Loucy (cell line): Measurements from ENCODE around the gene PIEZO1.

Source experiments
- H2AFZ ChIP-seq: fragments of 200-600 bp; sonication (generic); 2 replicates; pipeline ENCODE4 v1.6.0; 2016; ENCODE audit warnings: antibody characterized with exemption, mild to moderate bottlenecking, low read length, moderate library complexity
- H3F3A ChIP-seq: fragments of 200-600 bp; 2 replicates; pipeline ENCODE4 v1.6.0; 2016; ENCODE audit warnings: antibody characterized with exemption, low read depth, mild to moderate bottlenecking
- H3K27me3 ChIP-seq: fragments of 200-600 bp; sonication (generic); 2 replicates; pipeline ENCODE4 v1.6.1; 2014; ENCODE audit warnings: low read length, mild to moderate bottlenecking; ENCODE audit not compliant: insufficient read depth, poor library complexity, severe bottlenecking
- H3K36me3 ChIP-seq: fragments of 200-600 bp; sonication (generic); 2 replicates; pipeline ENCODE4 v1.6.1; 2016; ENCODE audit warnings: low read length; ENCODE audit not compliant: insufficient read depth
- H3K4me1 ChIP-seq: fragments of 200-600 bp; sonication (generic); 2 replicates; pipeline ENCODE4 v1.5.1; 2014; ENCODE audit warnings: low read length, mild to moderate bottlenecking; ENCODE audit not compliant: insufficient read depth, poor library complexity, severe bottlenecking
- H3K4me2 ChIP-seq: fragments of 200-600 bp; sonication (generic); 2 replicates; pipeline ENCODE4 v1.6.0; 2014; ENCODE audit warnings: antibody characterized with exemption, low read length, low read depth, mild to moderate bottlenecking; ENCODE audit not compliant: poor library complexity, severe bottlenecking
- H3K4me3 ChIP-seq: fragments of 200-600 bp; sonication (generic); 2 replicates; pipeline ENCODE4 v1.5.1; 2014; ENCODE audit warnings: low read length, mild to moderate bottlenecking, mixed read lengths; ENCODE audit not compliant: poor library complexity, severe bottlenecking
- H3K79me2 ChIP-seq: fragments of 200-600 bp; sonication (generic); 2 replicates; pipeline ENCODE4 v1.6.1; 2014; ENCODE audit warnings: low read length; ENCODE audit not compliant: insufficient read depth
- H3K9ac ChIP-seq: fragments of 200-600 bp; sonication (generic); 2 replicates; pipeline ENCODE4 v1.6.0; 2014; ENCODE audit warnings: mild to moderate bottlenecking, low read depth, low read length, moderate library complexity; ENCODE audit not compliant: poor library complexity, severe bottlenecking
- H3K9me2 ChIP-seq: fragments of 200-600 bp; sonication (generic); replicated peaks from 2 replicates; pipeline ENCODE4 v1.6.1; 2016; ENCODE audit warnings: low read depth, low read length, mixed read lengths
- H3K9me3 ChIP-seq: fragments of 200-600 bp; sonication (generic); 2 replicates; pipeline ENCODE4 v1.6.1; 2014; ENCODE audit warnings: mild to moderate bottlenecking, antibody characterized with exemption, low read length, low read depth; ENCODE audit not compliant: insufficient read depth
- H4K20me1 ChIP-seq: fragments of 200-600 bp; sonication (generic); 2 replicates; pipeline ENCODE4 v1.6.0; 2014; ENCODE audit warnings: antibody characterized with exemption, low read length, mild to moderate bottlenecking; ENCODE audit not compliant: insufficient read depth, poor library complexity, severe bottlenecking
- CTCF ChIP-seq: fragments of 200-600 bp; sonication (generic); conservative IDR thresholded peaks from 2 replicates; pipeline ENCODE4 v1.5.1; 2014; ENCODE audit warnings: mild to moderate bottlenecking, antibody characterized with exemption, low read length
- EZH2phosphoT487 ChIP-seq: fragments of 200-600 bp; IDR thresholded peaks from 2 replicates; pipeline ENCODE4 v1.6.1; 2018; ENCODE audit warnings: antibody characterized with exemption, mild to moderate bottlenecking, moderate library complexity, borderline replicate concordance

Gene PIEZO1

GRCh38 chr16:88816736-88817535 is 31.9 kb upstream of the PIEZO1 start:
- no peak overlapping the region for H3K4me3 ChIP-seq
- no peaks in the 10 kb centered on the region for H3K9me2 ChIP-seq
- no peaks in the 10 kb centered on the region for H3K27me3 ChIP-seq
- H4K20me1 ChIP-seq: no peaks in the 10 kb centered on the region
- no peaks in the 10 kb centered on the region for H3K36me3 ChIP-seq
- H2AFZ ChIP-seq: no peak overlapping the region
- H3K4me2 ChIP-seq: no peak overlapping the region
- no peak for TF ChIP-seq EZH2phosphoT487
- TF ChIP-seq CTCF: no peak
- H3K9ac ChIP-seq: no peak overlapping the region
- no peaks in the 10 kb centered on the region for H3K4me1 ChIP-seq
- no peaks in the 10 kb centered on the region for H3F3A ChIP-seq
- no peaks in the 10 kb centered on the region for H3K9me3 ChIP-seq
- H3K79me2 ChIP-seq: no peaks in the 10 kb centered on the region

- no peaks in the 10 kb centered on the region for H3K9me3 ChIP-seq
- H3K36me3 ChIP-seq: no peaks in the 10 kb centered on the region
- H3K27me3 ChIP-seq: no peaks in the 10 kb centered on the region
- no peak overlapping the region for H3K9ac ChIP-seq
- H3K4me3 ChIP-seq: no peak overlapping the region
- H3F3A ChIP-seq: no peaks in the 10 kb centered on the region
- H2AFZ ChIP-seq: no peak overlapping the region
- TF ChIP-seq CTCF (peak; percentile 60), EZH2phosphoT487 (no peak)
- no peaks in the 10 kb centered on the region for H3K9me2 ChIP-seq
- H3K4me2 ChIP-seq: no peak overlapping the region
- H4K20me1 ChIP-seq: peaks cover under 1% of the 10 kb centered on the region
- peaks cover 1% of the 10 kb centered on the region; the same call in 1 of the 2 replicates for H3K79me2 ChIP-seq
- H3K4me1 ChIP-seq: no peaks in the 10 kb centered on the region
Observed at GRCh38 chr16:88815901-88816589, 31.0 kb upstream of the PIEZO1 start.

- Histone ChIP-seq H3K9me2 (no peaks in the 10 kb centered on the region), H3F3A (no peaks in the 10 kb centered on the region), H4K20me1 (peaks cover 9% of the 10 kb centered on the region), H3K9ac (no peak overlapping the region), H3K9me3 (no peaks in the 10 kb centered on the region), H2AFZ (no peak overlapping the region), H3K79me2 (peaks cover 9% of the 10 kb centered on the region; the same call in 1 of the 2 replicates), H3K4me3 (no peak overlapping the region), H3K36me3 (no peaks in the 10 kb centered on the region), H3K4me1 (no peaks in the 10 kb centered on the region), H3K27me3 (no peaks in the 10 kb centered on the region), H3K4me2 (no peak overlapping the region)
- TF ChIP-seq EZH2phosphoT487 (no peak), CTCF (no peak)
Observed at GRCh38 chr16:88815227-88815626, 30.2 kb upstream of the PIEZO1 start.
